Neural cell (in vitro differentiated cells): ENCODE results near the gene TLCD3A. TPM values are rescaled to one million over a fixed set of nuclear protein-coding genes. Genes with fewer than 3 reads are reported as not detected.
A peak's percentile ranks its signal among the peaks of the same experiment; 100 is the strongest.

Source experiments
- H2AFZ ChIP-seq: fragments of 200-600, 300-800 bp; sonication (generic), shearing (Covaris generic); 2 replicates; pipeline ENCODE4 v1.6.0; 2014; ENCODE audit warnings: low read depth, mild to moderate bottlenecking, antibody characterized with exemption, low read length, moderate library complexity
- H3F3A ChIP-seq: fragments of 200-600 bp; shearing (Covaris generic); 2 replicates; pipeline ENCODE4 v1.6.1; 2016; ENCODE audit warnings: mild to moderate bottlenecking, moderate library complexity, mixed read lengths, antibody characterized with exemption, low read length; ENCODE audit not compliant: insufficient read depth, poor library complexity, severe bottlenecking
- H3K27ac ChIP-seq: fragments of 200-600, 300-800 bp; sonication (generic), shearing (Covaris generic); 2 replicates; pipeline ENCODE4 v1.5.1; 2014; ENCODE audit warnings: mild to moderate bottlenecking, low read length, moderate library complexity
- H3K27me3 ChIP-seq: fragments of 300-800, 200-600 bp; sonication (generic), shearing (Covaris generic); 2 replicates; pipeline ENCODE4 v1.6.0; 2014; ENCODE audit warnings: mild to moderate bottlenecking, low read depth, low read length, moderate library complexity; ENCODE audit not compliant: insufficient read depth
- H3K36me3 ChIP-seq: fragments of 300-800, 200-600 bp; sonication (generic), shearing (Covaris generic); 2 replicates; pipeline ENCODE4 v1.5.1; 2014; ENCODE audit warnings: mild to moderate bottlenecking, antibody characterized with exemption, low read length, moderate library complexity; ENCODE audit not compliant: insufficient read depth
- H3K4me2 ChIP-seq: fragments of 300-800, 200-600 bp; sonication (generic), shearing (Covaris generic); 2 replicates; pipeline ENCODE4 v1.6.0; 2014; ENCODE audit warnings: mild to moderate bottlenecking, low read length
- H3K4me3 ChIP-seq: fragments of 300-800, 200-600 bp; sonication (generic), shearing (Covaris generic); 2 replicates; pipeline ENCODE4 v1.5.1; 2014; ENCODE audit warnings: mild to moderate bottlenecking, low read length, moderate library complexity
- H3K79me2 ChIP-seq: fragments of 200-600 bp; shearing (Covaris generic); replicated peaks from 2 replicates; pipeline ENCODE4 v1.6.0; 2014; ENCODE audit warnings: mild to moderate bottlenecking, low read length, moderate library complexity; ENCODE audit not compliant: insufficient read depth
- H3K9ac ChIP-seq: fragments of 300-800, 200-600 bp; sonication (generic), shearing (Covaris generic); 2 replicates; pipeline ENCODE4 v1.6.1; 2016; ENCODE audit warnings: mild to moderate bottlenecking, low read length, mixed read lengths
- H3K9me2 ChIP-seq: fragments of 200-600 bp; shearing (Covaris generic); 2 replicates; pipeline ENCODE4 v1.6.1; 2016; ENCODE audit warnings: mild to moderate bottlenecking, low read length, mixed read lengths; ENCODE audit not compliant: insufficient read depth
- H3K9me3 ChIP-seq: fragments of 200-600, 300-800 bp; sonication (generic), shearing (Covaris generic); 2 replicates; pipeline ENCODE4 v1.6.1; 2016; ENCODE audit warnings: mild to moderate bottlenecking, mixed run types, low read length, moderate library complexity, mixed read lengths
- H4K20me1 ChIP-seq: fragments of 200-600 bp; shearing (Covaris generic); 2 replicates; pipeline ENCODE4 v1.6.1; 2016; ENCODE audit warnings: mild to moderate bottlenecking, mixed run types; ENCODE audit not compliant: insufficient read depth
- CTCF ChIP-seq: fragments of 450-650 bp; IDR thresholded peaks from 2 replicates; pipeline ENCODE4 v1.5.1; 2014; ENCODE audit warnings: antibody characterized with exemption, mild to moderate bottlenecking, moderate library complexity; ENCODE audit not compliant: poor library complexity, severe bottlenecking
- EP300 ChIP-seq: fragments of 450-650 bp; conservative IDR thresholded peaks from 2 replicates; pipeline ENCODE4 v1.6.1; 2014; ENCODE audit warnings: antibody characterized with exemption, mild to moderate bottlenecking, moderate library complexity; ENCODE audit not compliant: poor library complexity, severe bottlenecking
- EZH2 ChIP-seq: fragments of 200-600, 300-800 bp; shearing (Covaris generic), sonication (generic); IDR thresholded peaks from 2 replicates; pipeline ENCODE4 v1.6.1; 2014; ENCODE audit warnings: antibody characterized with exemption, low read length, borderline replicate concordance, mild to moderate bottlenecking; ENCODE audit not compliant: insufficient read depth, poor library complexity, severe bottlenecking
- MXI1 ChIP-seq: fragments of 450-650 bp; conservative IDR thresholded peaks from 2 replicates; pipeline ENCODE4 v1.6.1; 2014; ENCODE audit warnings: antibody characterized with exemption, mild to moderate bottlenecking; ENCODE audit not compliant: poor library complexity, severe bottlenecking
- POLR2AphosphoS5 ChIP-seq: IDR thresholded peaks from 2 replicates; pipeline ENCODE4 v1.6.1; 2012
- RAD21 ChIP-seq: fragments of 450-650 bp; conservative IDR thresholded peaks from 2 replicates; pipeline ENCODE4 v1.6.1; 2014; ENCODE audit warnings: antibody characterized with exemption, mild to moderate bottlenecking, moderate library complexity
- SMC3 ChIP-seq: fragments of 450-650 bp; conservative IDR thresholded peaks from 2 replicates; pipeline ENCODE4 v1.6.1; 2014; ENCODE audit warnings: antibody characterized with exemption, mild to moderate bottlenecking, moderate library complexity; ENCODE audit not compliant: poor library complexity
- TAF1 ChIP-seq: IDR thresholded peaks from 2 replicates; pipeline ENCODE4 v1.6.1; 2012; ENCODE audit warnings: low read depth
- polyA plus RNA-seq: library from polyadenylated mRNA; depleted of rRNA; stranded (reverse); fragments of >200 nt; gene quantifications from 2 replicates; pipeline ENCODE4 v1.2.3, GENCODE V29; 2014
- TF ChIP-seq, protein P1 (sequence below): IDR thresholded peaks from 2 replicates; pipeline ENCODE4 v1.6.1; 2012; ENCODE audit warnings: borderline replicate concordance

TLCD3A gene
- polyA plus RNA-seq, 1 donor from 2014 or later: 17.0 TPM

DNA sequence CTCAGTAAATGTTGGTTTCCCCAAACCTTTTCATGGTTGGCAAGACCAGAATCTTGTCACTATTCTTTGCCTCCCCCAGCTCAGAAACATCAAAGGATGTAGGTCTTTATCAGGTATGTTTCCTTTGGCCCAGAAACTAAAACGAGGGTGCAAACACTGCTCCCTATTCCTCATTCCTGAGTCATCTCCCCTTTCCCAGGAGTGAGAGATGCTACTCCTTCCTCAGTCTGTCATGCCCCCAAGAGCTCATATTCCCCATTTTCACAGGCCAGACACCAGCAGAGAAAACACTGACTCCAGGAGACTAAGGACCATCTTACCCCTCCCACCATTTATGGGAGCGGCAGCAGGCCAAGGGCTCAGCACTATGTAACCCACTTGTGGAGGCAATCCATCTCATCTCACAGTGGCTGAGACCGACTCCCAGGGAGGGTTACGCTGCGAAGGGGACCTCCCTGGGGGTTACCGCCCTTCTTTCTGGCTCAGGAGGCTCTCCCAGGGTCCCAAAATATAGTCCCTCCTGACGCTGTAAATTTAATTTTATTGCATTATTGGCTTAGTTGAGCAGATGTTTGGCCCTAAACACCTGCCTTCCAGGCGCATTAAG lies 18.1 kb downstream of the TLCD3A start:
- H3K79me2 ChIP-seq: peaks cover 22% of the 10 kb centered on the region
- no peaks in the 10 kb centered on the region for H3F3A ChIP-seq
- H3K27ac ChIP-seq: no peak overlapping the region
- H3K9ac ChIP-seq: no peak overlapping the region
- H2AFZ ChIP-seq: no peak overlapping the region
- no peaks in the 10 kb centered on the region for H4K20me1 ChIP-seq
- no peaks in the 10 kb centered on the region for H3K9me3 ChIP-seq
- H3K9me2 ChIP-seq: no peaks in the 10 kb centered on the region
- TF ChIP-seq EZH2 (no peak), SMC3 (no peak), POLR2AphosphoS5 (no peak), CTCF (no peak), MXI1 (no peak), EP300 (no peak), RAD21 (no peak)
- TF ChIP-seq, protein P1, sequence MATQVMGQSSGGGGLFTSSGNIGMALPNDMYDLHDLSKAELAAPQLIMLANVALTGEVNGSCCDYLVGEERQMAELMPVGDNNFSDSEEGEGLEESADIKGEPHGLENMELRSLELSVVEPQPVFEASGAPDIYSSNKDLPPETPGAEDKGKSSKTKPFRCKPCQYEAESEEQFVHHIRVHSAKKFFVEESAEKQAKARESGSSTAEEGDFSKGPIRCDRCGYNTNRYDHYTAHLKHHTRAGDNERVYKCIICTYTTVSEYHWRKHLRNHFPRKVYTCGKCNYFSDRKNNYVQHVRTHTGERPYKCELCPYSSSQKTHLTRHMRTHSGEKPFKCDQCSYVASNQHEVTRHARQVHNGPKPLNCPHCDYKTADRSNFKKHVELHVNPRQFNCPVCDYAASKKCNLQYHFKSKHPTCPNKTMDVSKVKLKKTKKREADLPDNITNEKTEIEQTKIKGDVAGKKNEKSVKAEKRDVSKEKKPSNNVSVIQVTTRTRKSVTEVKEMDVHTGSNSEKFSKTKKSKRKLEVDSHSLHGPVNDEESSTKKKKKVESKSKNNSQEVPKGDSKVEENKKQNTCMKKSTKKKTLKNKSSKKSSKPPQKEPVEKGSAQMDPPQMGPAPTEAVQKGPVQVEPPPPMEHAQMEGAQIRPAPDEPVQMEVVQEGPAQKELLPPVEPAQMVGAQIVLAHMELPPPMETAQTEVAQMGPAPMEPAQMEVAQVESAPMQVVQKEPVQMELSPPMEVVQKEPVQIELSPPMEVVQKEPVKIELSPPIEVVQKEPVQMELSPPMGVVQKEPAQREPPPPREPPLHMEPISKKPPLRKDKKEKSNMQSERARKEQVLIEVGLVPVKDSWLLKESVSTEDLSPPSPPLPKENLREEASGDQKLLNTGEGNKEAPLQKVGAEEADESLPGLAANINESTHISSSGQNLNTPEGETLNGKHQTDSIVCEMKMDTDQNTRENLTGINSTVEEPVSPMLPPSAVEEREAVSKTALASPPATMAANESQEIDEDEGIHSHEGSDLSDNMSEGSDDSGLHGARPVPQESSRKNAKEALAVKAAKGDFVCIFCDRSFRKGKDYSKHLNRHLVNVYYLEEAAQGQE: no peak
- peak overlapping the region; percentile 88 for H3K4me2 ChIP-seq
- H3K27me3 ChIP-seq: no peaks in the 10 kb centered on the region
- H3K4me3 ChIP-seq: peak overlapping the region; percentile 88
- H3K36me3 ChIP-seq: no peaks in the 10 kb centered on the region

- Histone ChIP-seq H3K27ac (no peak overlapping the region), H2AFZ (peak overlapping the region; percentile 14)
These were observed 19.0 kb downstream of the TLCD3A start for GRCh38 chr17:751269-752001.

More at GRCh38 chr17:751269-752001, 19.0 kb downstream of the TLCD3A start:
- peak overlapping the region; percentile 68 for H3K9ac ChIP-seq
- no peaks in the 10 kb centered on the region for H3K36me3 ChIP-seq
- no peaks in the 10 kb centered on the region for H3K9me2 ChIP-seq
- TF ChIP-seq EP300 (no peak), TAF1 (no peak), RAD21 (no peak), CTCF (no peak), POLR2AphosphoS5 (no peak), MXI1 (no peak), SMC3 (no peak), EZH2 (no peak)
- TF ChIP-seq, protein P1: no peak
- peaks cover 22% of the 10 kb centered on the region for H3K79me2 ChIP-seq
- no peaks in the 10 kb centered on the region for H3K9me3 ChIP-seq
- peak overlapping the region; percentile 88 for H3K4me3 ChIP-seq
- H3F3A ChIP-seq: no peaks in the 10 kb centered on the region
- no peaks in the 10 kb centered on the region for H4K20me1 ChIP-seq
- peak overlapping the region; percentile 88 for H3K4me2 ChIP-seq
- H3K27me3 ChIP-seq: no peaks in the 10 kb centered on the region
